Left ventricle myocardium inferior (tissue), 1 donor: Measurements from ENCODE around the gene KRT77. TPM values are rescaled to one million over a fixed set of nuclear protein-coding genes. Genes with fewer than 3 reads are reported as not detected.

Source experiments
- DNase-seq: peaks from one replicate; pipeline ENCODE4 v3.0.0-alpha.2; 2020
- H3K27ac ChIP-seq: fragments of 200-600 bp; replicated peaks from 2 replicates; pipeline ENCODE4 v1.8.0; 2021
- H3K27me3 ChIP-seq: fragments of 200-600 bp; 2 replicates; pipeline ENCODE4 v1.8.0; 2021; ENCODE audit warnings: low read depth
- H3K36me3 ChIP-seq: fragments of 200-600 bp; 2 replicates; pipeline ENCODE4 v1.8.0; 2021
- H3K4me1 ChIP-seq: fragments of 200-600 bp; 2 replicates; pipeline ENCODE4 v1.8.0; 2021
- H3K4me3 ChIP-seq: fragments of 200-600 bp; 2 replicates; pipeline ENCODE4 v1.8.0; 2021; ENCODE audit warnings: mild to moderate bottlenecking, moderate library complexity
- H3K9me3 ChIP-seq: fragments of 200-600 bp; replicated peaks from 2 replicates; pipeline ENCODE4 v1.8.0; 2021
- CTCF ChIP-seq: fragments of 200-600 bp; IDR thresholded peaks from 2 replicates; pipeline ENCODE4 v1.8.0; 2021; ENCODE audit warnings: antibody characterized with exemption, mild to moderate bottlenecking, borderline replicate concordance
- intact Hi-C: fragments of 100-400 bp; cut with micrococcal nuclease; formaldehyde crosslinking; loops from one replicate; pipeline ENCODE4 v1.11.0; 2022
- total RNA-seq: library from RNA; stranded (reverse); fragmentation: NEBNext Ultra II Directional; extraction: Animal tissue kit (Norgen Biotek cat#: 25700); gene quantifications from one replicate; pipeline ENCODE4 v1.2.1, GENCODE V29; 2021
- donor health status: DM: no; HTN: yes; CAD: no; lungs with severe emphysema.

KRT77 gene
- total RNA-seq, 1 donor from 2014 or later = not detected

GRCh38 chr12:52689936-52690335 is 13.4 kb downstream of the KRT77 start:
- no peak for TF ChIP-seq CTCF
- H3K27me3 ChIP-seq = peaks cover 86% of the 10 kb centered on the region

GRCh38 chr12:52689239-52689638 is 14.1 kb downstream of the KRT77 start:
- TF ChIP-seq CTCF = no peak
- Histone ChIP-seq H3K4me1 (peaks cover 10% of the 10 kb centered on the region), H3K27ac (no peak overlapping the region), H3K9me3 (no peaks in the 10 kb centered on the region), H3K27me3 (peaks cover 88% of the 10 kb centered on the region), H3K36me3 (no peaks in the 10 kb centered on the region), H3K4me3 (no peak overlapping the region)
- intact Hi-C loops = no loop called here
- DNase-seq = no peak

More at GRCh38 chr12:52689936-52690335, 13.4 kb downstream of the KRT77 start:
- Histone ChIP-seq H3K4me3 (no peak overlapping the region), H3K4me1 (peaks cover 10% of the 10 kb centered on the region), H3K36me3 (no peaks in the 10 kb centered on the region), H3K27ac (no peak overlapping the region), H3K9me3 (no peaks in the 10 kb centered on the region)
- no peak for DNase-seq
- intact Hi-C loops = no loop called here

- Histone ChIP-seq H3K4me1 (peaks cover 10% of the 10 kb centered on the region), H3K27me3 (peaks cover 90% of the 10 kb centered on the region), H3K4me3 (no peak overlapping the region), H3K27ac (no peak overlapping the region), H3K36me3 (no peaks in the 10 kb centered on the region), H3K9me3 (no peaks in the 10 kb centered on the region)
- TF ChIP-seq CTCF = no peak
- intact Hi-C loops = no loop called here
- no peak for DNase-seq
Measured at GRCh38 chr12:52688481-52688880, 14.8 kb downstream of the KRT77 start.

GRCh38 chr12:52687497-52688385 is 15.6 kb downstream of the KRT77 start:
- H3K4me3 ChIP-seq = no peak overlapping the region
- DNase-seq = no peak
- H3K4me1 ChIP-seq = peaks cover 10% of the 10 kb centered on the region
- H3K9me3 ChIP-seq = no peaks in the 10 kb centered on the region
- intact Hi-C loops = no loop called here
- no peaks in the 10 kb centered on the region for H3K36me3 ChIP-seq
- peaks cover 94% of the 10 kb centered on the region for H3K27me3 ChIP-seq
- no peak overlapping the region for H3K27ac ChIP-seq
- TF ChIP-seq CTCF = no peak

- no peak for DNase-seq
- intact Hi-C loops = no loop called here
- TF ChIP-seq CTCF = no peak
- no peak overlapping the region for H3K4me3 ChIP-seq
- peaks cover 91% of the 10 kb centered on the region for H3K27me3 ChIP-seq
- no peak overlapping the region for H3K27ac ChIP-seq
- H3K36me3 ChIP-seq = no peaks in the 10 kb centered on the region
- peaks cover 10% of the 10 kb centered on the region for H3K4me1 ChIP-seq
- H3K9me3 ChIP-seq = no peaks in the 10 kb centered on the region
Measured at GRCh38 chr12:52686756-52687487, 16.4 kb downstream of the KRT77 start.
